Activated naive CD8-positive, alpha-beta T cell (primary cell): ENCODE data around the gene SSC4D.
"Not testable (repeated sequence)": the region's sequence is repeated elsewhere in the genome, so short reads cannot be mapped to it uniquely, and the experiment has no call there.

Experiments
- H3K27ac Mint-ChIP-seq: one replicate; pipeline ENCODE4 v1.8.0; 2021; ENCODE audit warnings: mixed read lengths
- H3K27me3 Mint-ChIP-seq: one replicate; pipeline ENCODE4 v1.8.0; 2021; ENCODE audit warnings: mixed read lengths
- H3K36me3 Mint-ChIP-seq: one replicate; pipeline ENCODE4 v1.8.0; 2021; ENCODE audit warnings: mixed read lengths
- H3K4me1 Mint-ChIP-seq: one replicate; pipeline ENCODE4 v1.8.0; 2021; ENCODE audit warnings: low read depth, mixed read lengths
- H3K4me3 Mint-ChIP-seq: one replicate; pipeline ENCODE4 v1.8.0; 2021; ENCODE audit warnings: mild to moderate bottlenecking, mixed read lengths
- H3K9me3 Mint-ChIP-seq: one replicate; pipeline ENCODE4 v1.8.0; 2021; ENCODE audit warnings: low read depth, mixed read lengths

SSC4D gene

DNA sequence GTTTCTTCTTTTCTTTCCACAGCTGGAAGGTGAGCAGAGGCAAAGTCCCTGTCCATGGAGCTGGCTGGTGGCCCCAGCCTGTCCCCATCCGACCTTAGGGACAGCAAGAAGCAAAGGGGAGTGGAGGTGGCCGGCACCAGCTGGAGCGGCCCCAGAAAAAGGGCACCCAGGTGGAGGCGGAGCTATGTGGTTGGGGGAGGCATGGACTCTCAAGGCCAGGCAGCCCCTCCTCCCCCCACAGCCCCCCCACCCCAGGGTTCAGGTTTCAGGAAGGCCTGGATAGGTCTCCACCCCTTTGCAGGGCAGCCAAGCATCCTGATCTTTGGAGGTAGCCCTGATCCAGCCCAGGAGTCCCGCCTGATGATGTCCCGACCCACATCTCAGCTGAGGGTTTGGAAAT, at the start of gene SSC4D:
Gene SSC4D (minus strand): TSS at position 161 of the 400 bp plus-strand sequence. CDS start 5,258 bp downstream, outside the sequence.
- H3K9me3 Mint-ChIP-seq = no peaks in the 10 kb centered on the region
- H3K27ac Mint-ChIP-seq = no peak within 1 kb of the TSS
- no peaks in the 10 kb centered on the region for H3K36me3 Mint-ChIP-seq
- H3K4me1 Mint-ChIP-seq = no peaks in the 10 kb centered on the region
- H3K4me3 Mint-ChIP-seq = no peak within 1 kb of the TSS
- no peaks in the 10 kb centered on the region for H3K27me3 Mint-ChIP-seq

DNA sequence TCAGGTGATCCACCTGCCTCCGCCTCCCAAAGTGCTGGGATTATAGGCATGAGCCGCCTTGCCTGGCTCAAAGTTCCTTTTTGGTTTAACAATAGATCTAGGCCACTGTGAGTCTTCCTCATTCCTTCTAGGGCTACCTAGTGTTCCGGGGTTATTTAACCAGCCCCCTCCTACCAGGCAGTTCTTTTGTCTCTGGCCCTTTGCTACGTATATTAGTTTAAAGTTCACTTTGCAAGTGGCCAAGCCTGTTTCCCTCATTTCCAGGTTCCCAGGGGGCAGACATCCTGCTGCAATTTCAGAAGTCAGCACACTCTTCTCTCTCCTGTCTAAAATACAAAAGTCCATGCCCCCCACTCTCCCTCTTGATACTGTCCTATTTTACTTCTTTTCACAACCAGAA, 49.0 kb upstream of the SSC4D start:
- H3K27ac Mint-ChIP-seq, H3K36me3 Mint-ChIP-seq, H3K27me3 Mint-ChIP-seq, H3K4me3 Mint-ChIP-seq, H3K4me1 Mint-ChIP-seq, H3K9me3 Mint-ChIP-seq: not testable (repeated sequence)

DNA sequence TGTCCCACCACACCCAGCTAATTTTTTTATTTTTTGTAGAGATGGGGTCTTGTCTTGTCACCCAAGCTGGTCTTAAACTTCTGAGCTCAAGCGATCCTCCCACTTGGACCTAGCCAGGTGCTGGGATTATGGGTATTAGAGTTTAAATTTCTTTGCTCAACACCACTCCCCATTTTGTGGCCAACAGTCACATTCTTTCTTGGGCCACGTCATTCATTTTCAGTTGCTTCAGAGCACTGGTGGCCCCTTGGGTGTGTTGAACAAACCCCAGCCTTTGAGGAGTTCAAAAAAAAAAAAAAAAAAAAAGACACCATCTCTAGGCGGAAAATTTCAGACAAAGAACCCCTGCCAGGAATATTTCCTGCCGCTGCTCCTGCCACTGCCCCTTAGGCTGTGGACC, 47.5 kb upstream of the SSC4D start:
- H3K27me3 Mint-ChIP-seq, H3K36me3 Mint-ChIP-seq, H3K9me3 Mint-ChIP-seq, H3K4me1 Mint-ChIP-seq, H3K4me3 Mint-ChIP-seq, H3K27ac Mint-ChIP-seq: not testable (repeated sequence)

DNA sequence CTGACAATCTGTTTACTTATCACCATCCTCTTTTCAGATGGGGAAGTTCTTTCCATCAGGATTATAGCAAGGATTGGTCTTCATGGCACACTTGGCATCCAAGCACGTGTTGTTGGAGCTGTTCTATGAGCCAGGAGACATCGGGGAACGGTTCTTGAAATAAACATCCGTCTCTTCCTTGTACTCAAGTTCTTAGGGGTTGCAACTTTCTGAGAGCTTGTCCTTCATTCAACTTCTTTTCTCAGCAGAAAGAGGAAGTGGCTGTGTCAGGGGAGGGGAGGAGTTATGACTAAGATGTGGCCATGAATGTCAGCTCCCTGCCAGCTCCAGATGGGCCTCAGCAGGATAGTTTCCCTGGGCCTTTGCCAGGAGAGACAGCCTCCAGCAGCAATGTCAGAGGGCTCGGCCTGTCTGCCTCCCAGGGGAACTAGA, 36.1 kb upstream of the SSC4D start:
- not testable (repeated sequence) for H3K36me3 Mint-ChIP-seq, H3K27ac Mint-ChIP-seq, H3K9me3 Mint-ChIP-seq, H3K27me3 Mint-ChIP-seq
- Mint-ChIP-seq H3K4me3 (peak overlapping the region; percentile 17), H3K4me1 (peaks cover 14% of the 10 kb centered on the region)

DNA sequence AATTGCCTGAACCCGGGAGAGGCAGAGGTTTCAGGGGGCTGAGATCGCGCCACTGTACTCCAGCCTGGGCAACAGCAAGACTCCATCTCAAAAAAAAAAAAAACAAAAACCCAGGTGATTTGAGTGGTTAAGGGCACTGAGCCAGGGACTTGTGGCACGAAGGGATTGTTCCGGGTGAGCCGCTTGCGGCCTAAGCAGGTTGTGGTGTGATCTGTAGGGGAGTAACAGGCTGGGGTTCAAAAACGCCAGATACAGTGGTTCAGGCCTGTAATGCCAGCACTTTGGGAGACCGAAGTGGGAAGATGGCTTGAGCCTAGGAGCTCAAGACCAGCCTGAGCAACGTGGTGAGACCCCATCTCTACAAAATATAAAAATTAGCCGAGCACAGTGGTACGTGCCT, 34.3 kb upstream of the SSC4D start:
- Mint-ChIP-seq H3K4me3 (peak overlapping the region; percentile 47), H3K4me1 (peaks cover 14% of the 10 kb centered on the region), H3K27ac (peak overlapping the region; percentile 58)
- not testable (repeated sequence) for H3K9me3 Mint-ChIP-seq, H3K36me3 Mint-ChIP-seq, H3K27me3 Mint-ChIP-seq

DNA sequence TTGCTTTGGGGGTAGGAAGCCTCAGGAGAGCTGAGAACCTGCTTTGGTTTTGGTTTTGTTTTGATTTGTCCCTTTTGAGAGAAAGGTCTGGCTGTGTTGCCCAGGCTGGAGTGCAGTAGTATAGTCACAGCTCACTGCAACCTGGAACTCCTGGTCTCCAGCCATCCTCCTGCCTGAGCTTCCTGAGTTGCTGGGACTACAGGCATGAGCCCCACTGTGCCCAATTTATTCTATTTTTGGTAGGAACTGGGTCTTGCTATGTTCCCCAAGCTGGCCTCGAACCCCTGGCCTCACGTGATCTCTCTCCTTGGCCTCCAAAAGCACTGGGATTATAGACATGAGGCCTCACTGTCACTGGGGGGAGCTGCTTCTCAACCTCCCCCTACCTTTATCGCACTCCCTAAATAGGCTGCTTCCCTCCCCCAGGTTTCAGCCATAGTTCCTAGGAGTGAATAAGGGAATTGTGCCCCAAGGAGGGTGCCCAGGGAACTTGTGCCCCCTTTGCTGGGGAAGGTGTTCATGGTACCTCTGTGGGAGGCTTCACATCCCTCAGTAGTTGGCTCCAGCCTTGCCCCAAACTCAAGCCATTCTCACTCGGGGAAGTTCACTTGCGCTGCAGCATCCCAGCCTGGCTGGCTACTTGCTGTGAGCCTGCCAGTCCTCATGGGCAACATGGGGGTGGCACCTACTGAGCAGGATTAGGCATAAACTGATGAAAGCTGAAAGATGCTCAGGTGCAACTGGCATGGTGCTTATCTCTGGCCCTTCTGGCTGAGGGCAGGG, 33.4 kb upstream of the SSC4D start:
- not testable (repeated sequence) for H3K27me3 Mint-ChIP-seq, H3K27ac Mint-ChIP-seq, H3K9me3 Mint-ChIP-seq, H3K4me3 Mint-ChIP-seq, H3K36me3 Mint-ChIP-seq
- H3K4me1 Mint-ChIP-seq = peaks cover 14% of the 10 kb centered on the region

DNA sequence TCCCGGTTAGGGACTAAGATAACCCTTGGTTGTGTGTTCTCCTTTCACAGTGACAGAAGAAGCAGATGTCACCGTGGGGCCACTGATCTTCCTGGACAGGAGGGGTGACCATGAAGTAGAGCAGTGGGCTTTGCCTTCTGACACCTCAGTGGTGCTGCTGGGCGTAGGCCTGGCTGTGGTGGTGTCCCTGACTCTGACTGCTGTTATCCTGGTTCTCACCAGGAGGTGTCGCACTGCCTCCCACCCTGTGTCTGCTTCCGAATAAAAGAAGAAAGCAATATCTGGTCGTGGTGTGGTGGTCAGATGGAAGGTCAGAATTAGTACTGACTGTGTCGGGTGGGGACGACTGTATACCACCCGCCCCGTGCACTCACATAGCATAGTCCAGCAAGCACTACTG, 32.3 kb upstream of the SSC4D start:
- H3K27ac Mint-ChIP-seq, H3K36me3 Mint-ChIP-seq, H3K4me3 Mint-ChIP-seq, H3K27me3 Mint-ChIP-seq, H3K9me3 Mint-ChIP-seq: not testable (repeated sequence)
- peaks cover 14% of the 10 kb centered on the region for H3K4me1 Mint-ChIP-seq

DNA sequence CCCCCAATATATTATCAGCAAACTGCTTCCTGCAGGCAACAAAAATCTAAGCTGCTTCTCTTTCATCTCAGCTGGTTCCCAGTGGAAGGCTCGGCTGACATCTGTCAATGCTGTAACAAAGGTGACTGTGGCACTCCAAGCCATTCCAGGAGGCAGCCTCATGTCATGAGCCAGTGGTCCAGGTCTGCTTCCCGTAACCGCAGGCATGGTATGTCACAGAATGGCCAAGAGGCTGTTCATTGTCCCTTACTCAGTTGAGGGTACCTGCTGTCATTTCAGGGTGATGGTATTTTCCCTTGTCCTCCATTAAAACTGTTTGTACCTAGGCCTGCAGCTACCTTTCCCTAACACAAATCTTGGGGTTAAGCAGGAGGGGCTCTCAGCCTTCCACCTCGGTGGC, 30.9 kb upstream of the SSC4D start:
- H3K4me3 Mint-ChIP-seq, H3K27me3 Mint-ChIP-seq, H3K27ac Mint-ChIP-seq: not testable (repeated sequence)

DNA sequence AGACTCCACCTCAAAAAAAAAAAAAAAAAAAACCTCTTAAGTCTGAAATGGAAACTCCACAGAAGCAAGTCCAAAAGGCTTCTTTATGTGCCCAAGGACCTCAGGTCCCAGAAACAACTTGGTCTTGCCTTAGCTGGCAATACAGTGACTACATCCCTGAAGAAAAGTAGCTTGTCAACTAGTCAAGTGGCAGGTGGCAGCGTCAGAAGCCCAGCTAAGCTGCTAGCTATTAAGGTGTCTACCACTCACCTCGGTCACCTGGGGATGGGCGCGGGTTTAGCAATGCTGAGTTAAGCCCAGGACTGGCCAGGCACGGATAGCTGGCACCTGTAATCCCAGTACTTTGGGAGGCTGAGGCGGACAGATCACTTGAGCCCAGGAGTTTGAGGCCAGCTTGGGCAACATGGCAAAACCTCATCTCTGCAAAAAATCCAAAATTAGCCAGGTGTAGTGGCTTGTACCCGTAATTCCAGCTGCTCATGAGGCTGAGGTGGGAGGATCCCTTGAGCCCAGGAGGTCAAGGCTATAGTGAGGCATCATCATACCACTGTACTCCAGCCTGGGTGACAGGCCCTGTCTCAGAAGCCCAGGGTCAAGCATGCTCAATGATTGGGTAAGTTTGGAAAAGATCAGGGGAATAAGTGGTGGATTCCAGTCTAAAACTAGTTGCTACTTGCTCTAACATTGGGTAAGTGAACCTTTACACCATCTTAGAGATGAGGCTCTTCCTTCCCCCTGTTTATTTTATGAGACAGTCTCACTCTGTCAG, 29.8 kb upstream of the SSC4D start:
- not testable (repeated sequence) for H3K36me3 Mint-ChIP-seq, H3K9me3 Mint-ChIP-seq, H3K27ac Mint-ChIP-seq, H3K27me3 Mint-ChIP-seq, H3K4me3 Mint-ChIP-seq, H3K4me1 Mint-ChIP-seq

More for the DNA sequence above, 30.9 kb upstream of the SSC4D start:
- H3K36me3 Mint-ChIP-seq, H3K9me3 Mint-ChIP-seq: not testable (repeated sequence)
- peaks cover 12% of the 10 kb centered on the region for H3K4me1 Mint-ChIP-seq

DNA sequence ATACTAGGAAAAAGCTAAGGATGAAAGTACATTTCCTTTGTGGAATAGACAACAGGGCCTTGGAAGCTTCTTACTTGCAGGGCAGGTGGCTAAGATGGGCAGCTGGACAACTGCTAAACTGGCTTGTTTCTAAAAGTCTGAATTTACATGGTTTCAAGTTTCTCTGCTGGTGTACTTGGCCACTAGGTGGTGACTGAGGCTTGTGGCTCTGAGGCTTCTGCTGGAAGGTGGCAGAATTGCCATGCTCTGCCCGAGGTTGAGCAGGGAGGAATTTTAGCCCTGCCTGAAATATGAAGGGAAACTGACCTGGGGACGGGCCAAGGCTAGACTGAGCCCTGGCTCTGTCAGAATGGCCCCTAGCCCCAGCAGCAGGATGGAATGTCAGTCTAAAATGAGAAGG, 28.4 kb upstream of the SSC4D start:
- not testable (repeated sequence) for H3K36me3 Mint-ChIP-seq, H3K4me1 Mint-ChIP-seq, H3K4me3 Mint-ChIP-seq, H3K27ac Mint-ChIP-seq, H3K27me3 Mint-ChIP-seq, H3K9me3 Mint-ChIP-seq

DNA sequence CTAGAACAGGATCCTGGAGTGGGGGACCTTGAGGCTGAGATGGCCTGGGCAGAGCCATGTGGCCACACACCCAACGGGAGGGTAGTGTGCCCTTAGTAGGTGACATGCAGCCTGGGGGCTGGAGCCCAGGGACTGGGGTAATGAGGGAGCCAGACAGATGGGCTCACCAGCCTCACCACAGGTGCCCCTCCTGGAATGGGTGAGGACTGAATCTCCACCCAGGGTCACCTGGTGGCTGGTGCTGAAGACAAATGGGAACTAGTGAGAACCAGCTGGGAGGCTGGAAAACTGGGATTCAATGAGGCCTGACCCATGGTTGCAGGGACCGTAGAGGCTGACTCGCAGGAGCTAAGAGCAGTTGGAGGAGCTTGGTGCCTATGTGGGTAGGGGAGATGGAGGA, 21.3 kb upstream of the SSC4D start:
- Mint-ChIP-seq H3K36me3 (peaks cover 4% of the 10 kb centered on the region), H3K27me3 (no peaks in the 10 kb centered on the region)

DNA sequence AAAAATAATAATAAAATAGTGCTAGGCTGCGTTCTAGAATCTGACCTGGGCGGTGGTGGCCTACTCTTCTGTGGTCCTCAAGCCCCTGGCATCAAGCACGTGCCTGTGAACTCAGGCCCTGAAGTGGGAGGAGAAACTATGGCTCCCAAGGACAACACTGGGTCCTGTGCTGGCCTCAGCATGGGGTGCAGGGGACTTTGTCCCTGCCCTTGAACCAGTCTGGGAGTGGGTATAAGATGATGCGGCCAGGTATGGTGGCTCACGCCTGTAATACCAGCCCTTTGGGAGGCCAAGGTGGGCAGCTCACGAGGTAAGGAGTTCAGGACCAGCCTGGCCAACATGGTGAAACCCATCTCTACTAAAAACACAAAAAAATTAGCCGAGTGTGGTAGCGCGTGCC, 20.7 kb upstream of the SSC4D start:
- Mint-ChIP-seq H3K4me3 (no peak overlapping the region), H3K27ac (no peak overlapping the region), H3K9me3 (no peaks in the 10 kb centered on the region), H3K4me1 (peaks cover 2% of the 10 kb centered on the region), H3K27me3 (no peaks in the 10 kb centered on the region), H3K36me3 (peaks cover 4% of the 10 kb centered on the region)

More for the DNA sequence above, 21.3 kb upstream of the SSC4D start:
- Mint-ChIP-seq H3K27ac (no peak overlapping the region), H3K9me3 (no peaks in the 10 kb centered on the region), H3K4me3 (no peak overlapping the region), H3K4me1 (peaks cover 2% of the 10 kb centered on the region)

DNA sequence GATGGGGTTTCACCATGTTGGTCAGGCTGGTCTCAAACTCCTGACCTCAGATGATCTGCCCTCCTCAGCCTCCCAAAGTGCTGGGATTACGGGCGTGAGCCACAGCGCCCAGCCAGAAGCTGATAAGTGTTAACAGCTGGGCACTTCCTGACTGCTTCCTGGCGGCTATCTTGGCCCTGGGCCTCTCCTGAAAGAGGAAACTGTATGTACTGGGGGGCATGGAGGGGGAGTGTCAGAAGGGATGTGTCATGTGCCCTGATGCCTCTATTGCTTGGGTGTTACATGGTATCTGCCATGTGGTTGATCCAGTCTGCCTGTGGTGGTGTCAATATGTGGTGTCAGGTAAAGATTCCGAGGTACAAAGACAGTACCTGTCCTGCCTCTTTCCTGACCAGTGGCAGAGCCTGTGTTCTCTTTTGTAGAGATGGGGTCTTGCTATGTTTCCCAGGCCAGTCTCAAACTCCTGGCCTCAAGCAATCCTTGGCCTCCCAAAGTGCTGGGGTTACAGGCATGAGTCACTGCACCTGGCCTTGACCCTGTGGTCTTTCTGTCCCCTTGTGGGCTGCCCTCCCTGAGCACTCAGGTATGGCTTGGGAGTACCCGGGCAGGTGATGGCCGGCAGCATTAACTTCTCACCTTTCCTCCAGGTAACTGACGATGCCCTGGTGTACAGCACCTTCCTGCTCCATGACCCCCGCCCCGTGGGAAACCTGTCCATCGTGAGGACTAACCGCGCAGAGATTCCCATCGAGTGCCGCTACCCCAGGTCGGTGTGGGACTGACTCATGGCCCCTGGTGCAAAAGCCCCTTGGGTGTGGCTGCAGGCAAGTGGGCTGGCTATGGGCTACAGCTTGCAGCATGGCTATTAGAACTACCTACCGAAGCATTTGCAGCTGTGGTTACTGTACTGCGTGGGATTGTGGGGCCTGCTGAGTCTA, 19.6 kb upstream of the SSC4D start:
- Mint-ChIP-seq H3K27ac (no peak overlapping the region), H3K4me1 (peaks cover 2% of the 10 kb centered on the region), H3K9me3 (no peaks in the 10 kb centered on the region), H3K27me3 (no peaks in the 10 kb centered on the region), H3K36me3 (peaks cover 4% of the 10 kb centered on the region), H3K4me3 (no peak overlapping the region)

DNA sequence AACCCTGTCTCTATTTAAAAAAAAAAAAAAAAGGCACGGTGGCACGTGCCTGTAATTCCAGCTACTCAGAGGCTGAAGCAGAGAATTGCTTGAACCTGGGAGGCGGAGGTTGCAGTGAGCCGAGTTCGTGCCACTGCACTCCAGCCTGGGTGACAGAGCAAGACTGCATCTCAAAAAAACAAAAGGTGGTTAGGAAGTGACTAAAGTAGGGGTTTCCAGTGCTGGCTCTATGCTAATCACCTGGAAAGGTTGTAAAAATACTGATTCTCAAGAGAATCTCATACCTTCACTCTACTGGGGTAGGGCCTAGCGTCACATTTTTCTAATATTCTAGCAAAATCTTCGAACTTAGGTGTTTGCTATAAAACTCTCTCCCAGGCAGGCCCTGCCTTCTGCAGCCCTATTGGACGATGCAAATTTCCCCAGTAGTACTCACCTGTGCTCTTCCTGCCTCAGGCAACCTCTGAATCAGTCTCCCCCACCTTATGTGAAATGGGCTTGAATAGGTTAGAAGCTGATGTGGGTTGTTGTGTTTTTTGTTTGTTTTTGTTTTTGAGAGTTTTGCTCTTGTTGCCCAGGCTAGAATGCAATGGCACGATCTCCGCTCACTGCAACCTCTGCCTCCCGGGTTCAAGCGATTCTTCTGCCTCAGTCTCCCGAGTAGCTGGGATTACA, 18.8 kb upstream of the SSC4D start:
- no peak overlapping the region for H3K4me3 Mint-ChIP-seq
- H3K4me1 Mint-ChIP-seq = peaks cover 2% of the 10 kb centered on the region
- H3K27ac Mint-ChIP-seq = no peak overlapping the region
- H3K9me3 Mint-ChIP-seq = no peaks in the 10 kb centered on the region
- peaks cover 4% of the 10 kb centered on the region for H3K36me3 Mint-ChIP-seq
- no peaks in the 10 kb centered on the region for H3K27me3 Mint-ChIP-seq
